GM23248 (cell line): ENCODE results near the gene DNAAF8. TPM values are rescaled to one million over a fixed set of nuclear protein-coding genes. Genes with fewer than 3 reads are reported as not detected.

Source experiments
- DNase-seq: peaks from one replicate; pipeline ENCODE4 v3.0.0-alpha.2; 2015
- H2AFZ ChIP-seq: fragments of 200-600 bp; sonication (generic); 2 replicates; pipeline ENCODE4 v1.6.1; 2016; ENCODE audit warnings: antibody characterized with exemption
- H3F3A ChIP-seq: fragments of 200-600 bp; sonication (generic); 2 replicates; pipeline ENCODE4 v1.6.1; 2016; ENCODE audit warnings: mild to moderate bottlenecking, antibody characterized with exemption, mixed run types; ENCODE audit not compliant: insufficient read depth
- H3K27ac ChIP-seq: fragments of 200-600 bp; sonication (generic); 2 replicates; pipeline ENCODE4 v1.5.1; 2016; ENCODE audit warnings: mild to moderate bottlenecking
- H3K27me3 ChIP-seq: fragments of 200-600 bp; sonication (generic); replicated peaks from 2 replicates; pipeline ENCODE4 v1.6.1; 2016; ENCODE audit warnings: mild to moderate bottlenecking; ENCODE audit not compliant: insufficient read depth
- H3K36me3 ChIP-seq: fragments of 200-600 bp; sonication (generic); 2 replicates; pipeline ENCODE4 v1.6.1; 2016; ENCODE audit warnings: low read depth, mild to moderate bottlenecking
- H3K4me1 ChIP-seq: fragments of 200-600 bp; sonication (generic); 2 replicates; pipeline ENCODE4 v1.6.1; 2016; ENCODE audit warnings: mild to moderate bottlenecking; ENCODE audit not compliant: insufficient read depth
- H3K4me2 ChIP-seq: fragments of 200-600 bp; sonication (generic); one replicate; pipeline ENCODE4 v1.6.1; 2016; ENCODE audit warnings: mild to moderate bottlenecking; ENCODE audit not compliant: unreplicated experiment
- H3K4me3 ChIP-seq: fragments of 200-600 bp; sonication (generic); 2 replicates; pipeline ENCODE4 v1.5.1; 2016; ENCODE audit warnings: mild to moderate bottlenecking
- H3K79me2 ChIP-seq: fragments of 200-600 bp; sonication (generic); 2 replicates; pipeline ENCODE4 v1.6.1; 2016; ENCODE audit warnings: mild to moderate bottlenecking; ENCODE audit not compliant: insufficient read depth
- H3K9ac ChIP-seq: fragments of 200-600 bp; sonication (generic); 2 replicates; pipeline ENCODE4 v1.6.1; 2016; ENCODE audit warnings: mild to moderate bottlenecking
- H3K9me2 ChIP-seq: fragments of 200-600 bp; sonication (generic); 2 replicates; pipeline ENCODE4 v1.6.1; 2016; ENCODE audit warnings: mixed run types, mild to moderate bottlenecking, moderate library complexity; ENCODE audit not compliant: insufficient read depth
- H3K9me3 ChIP-seq: fragments of 200-600 bp; sonication (generic); one replicate; pipeline ENCODE4 v1.6.1; 2017; ENCODE audit warnings: low read depth
- H4K20me1 ChIP-seq: fragments of 200-600 bp; sonication (generic); 2 replicates; pipeline ENCODE4 v1.6.0; 2016; ENCODE audit not compliant: insufficient read depth
- EZH2 ChIP-seq: fragments of 200-600 bp; sonication (generic); IDR thresholded peaks from 2 replicates; pipeline ENCODE4 v1.6.1; 2018; ENCODE audit warnings: antibody characterized with exemption, mild to moderate bottlenecking; ENCODE audit not compliant: insufficient read depth, poor library complexity, severe bottlenecking
- EZH2phosphoT487 ChIP-seq: fragments of 200-600 bp; sonication (generic); IDR thresholded peaks from 2 replicates; pipeline ENCODE4 v1.6.1; 2018; ENCODE audit warnings: antibody characterized with exemption, moderate library complexity, mild to moderate bottlenecking, low read depth; ENCODE audit not compliant: insufficient read depth
- WGBS, 2 experiments: methylation state at CpG; one replicate each; pipeline ENCODE4 v1.1.6; 2015 to 2017; ENCODE audit warnings: low lambda C conversion rate in 2 of 2, low coverage in 1 of 2; ENCODE audit errors: missing lambda C conversion rate in 2 of 2; 5-methylcytosine and 5-hydroxymethylcytosine counted together
- in situ Hi-C: fragments of 300-500 bp; cut with MboI; formaldehyde crosslinking; loops from 2 replicates; pipeline ENCODE4 v1.15.0; 2020
- polyA plus RNA-seq: library from polyadenylated mRNA; unstranded; fragments of >200 nt; fragmentation: Nextera tagmentation; extraction: Ambion mirVana; gene quantifications from 2 replicates; pipeline ENCODE4 v1.2.1, GENCODE V29; 2016
- total RNA-seq: library from RNA; depleted of rRNA; stranded (reverse); fragments of >200 nt; shearing (Covaris generic); gene quantifications from 2 replicates; pipeline ENCODE4 v1.2.3, GENCODE V29; 2014

DNAAF8 gene
- total and polyA plus RNA-seq, 2 experiments from 2014 or later, result 0.86 to 1.7 TPM

DNA sequence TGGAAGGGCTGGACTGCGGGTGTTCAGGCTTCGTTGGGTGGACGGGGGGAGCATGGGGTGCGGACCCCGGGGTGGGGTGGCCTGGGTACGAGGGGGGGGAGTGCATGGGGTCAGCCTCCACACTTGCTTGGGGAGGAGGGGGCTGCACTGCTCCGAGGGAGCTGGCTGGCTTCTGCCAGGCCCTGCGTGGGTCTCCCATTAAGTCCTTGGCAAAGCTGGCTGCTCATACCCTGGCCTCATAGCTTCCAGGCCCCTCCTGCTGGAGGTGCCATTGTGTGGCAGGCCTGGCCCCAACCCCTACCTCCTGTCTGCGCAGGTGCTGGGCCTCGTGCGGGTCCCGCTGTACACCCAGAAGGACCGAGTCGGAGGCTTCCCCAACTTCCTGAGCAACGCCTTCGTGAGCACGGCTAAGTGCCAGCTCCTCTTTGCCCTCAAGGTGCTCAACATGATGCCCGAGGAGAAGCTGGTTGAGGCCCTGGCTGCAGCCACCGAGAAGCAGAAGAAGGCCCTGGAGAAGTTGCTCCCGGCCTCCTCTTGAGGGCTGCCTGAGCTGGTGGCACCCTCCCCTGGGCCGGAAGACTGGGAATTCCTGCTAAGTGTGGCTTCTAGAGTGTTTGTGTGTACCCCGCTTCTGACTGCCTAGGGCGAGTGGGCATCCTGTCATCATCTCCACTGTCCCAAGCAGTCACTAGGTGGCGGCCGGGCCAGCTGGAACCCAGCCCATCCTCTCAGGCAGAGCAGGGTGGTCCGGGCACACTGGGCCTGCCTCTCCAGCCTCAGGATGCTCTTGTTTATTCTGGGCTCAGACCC, 39.5 kb upstream of the DNAAF8 start:
- TF ChIP-seq EZH2, result no peak
- TF ChIP-seq EZH2phosphoT487, result no peak
- H3K9ac ChIP-seq, result peak overlapping the region; percentile 85
- peak overlapping the region; percentile 68 for H3K4me2 ChIP-seq
- 0 out of 2 replicates have a peak, but pooled peaks cover 3% of the 10 kb centered on the region for H3K36me3 ChIP-seq
- H3K9me3 ChIP-seq, result no peaks in the 10 kb centered on the region
- H3K9me2 ChIP-seq, result no peaks in the 10 kb centered on the region
- no peaks in the 10 kb centered on the region for H3K27me3 ChIP-seq
- H3K27ac ChIP-seq, result peak overlapping the region; percentile 47
- peaks cover 14% of the 10 kb centered on the region for H3K4me1 ChIP-seq
- in situ Hi-C loops, result no loop called here
- peak overlapping the region; percentile 81 for H3K4me3 ChIP-seq
- no peaks in the 10 kb centered on the region for H4K20me1 ChIP-seq
- DNase-seq, result peak; percentile 44
- WGBS, 2 experiments, result 47 to 61% methylated on average over 19 to 26 of the region's 26 CpGs
- no peaks in the 10 kb centered on the region for H3K79me2 ChIP-seq
- H2AFZ ChIP-seq, result no peak overlapping the region
- 0 out of 2 replicates have a peak, but pooled peaks cover 8% of the 10 kb centered on the region for H3F3A ChIP-seq

DNA sequence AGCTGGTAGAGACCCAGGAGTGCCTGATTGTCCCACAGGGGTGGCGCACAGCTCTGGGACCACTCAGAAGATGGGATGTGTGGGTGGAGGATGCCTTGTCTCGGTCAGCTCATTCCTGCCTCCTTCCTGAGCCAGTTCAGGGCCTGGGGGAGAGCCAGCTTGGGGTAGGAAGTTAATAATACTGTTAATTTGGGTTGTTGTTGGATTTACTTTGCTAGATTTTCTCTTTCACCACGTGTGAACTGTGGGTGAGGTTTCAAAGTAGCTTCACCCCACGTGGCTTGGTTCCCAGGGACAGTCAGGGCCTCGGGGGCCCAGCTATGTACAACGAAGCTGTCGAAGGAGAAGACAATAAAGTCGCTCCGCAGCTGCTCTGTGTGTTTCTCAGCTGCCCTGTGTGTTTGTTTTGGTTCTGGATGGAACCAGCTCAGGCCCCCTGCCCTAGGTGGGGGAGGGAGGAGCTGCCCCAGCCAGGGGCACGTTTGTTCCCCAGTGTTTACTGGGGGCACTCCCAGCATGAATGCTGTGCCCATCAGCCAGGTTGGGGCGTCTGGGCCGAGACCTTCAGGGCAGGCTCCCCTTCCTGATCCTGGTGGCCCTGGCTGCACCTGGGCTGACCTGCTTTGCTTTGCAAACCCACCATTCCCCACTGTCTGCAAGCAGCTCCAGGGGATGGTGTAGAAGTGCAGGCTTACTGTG, 38.7 kb upstream of the DNAAF8 start:
- H3K36me3 ChIP-seq, result 0 out of 2 replicates have a peak, but pooled peaks cover 3% of the 10 kb centered on the region
- DNase-seq, result peak; percentile 38

DNA sequence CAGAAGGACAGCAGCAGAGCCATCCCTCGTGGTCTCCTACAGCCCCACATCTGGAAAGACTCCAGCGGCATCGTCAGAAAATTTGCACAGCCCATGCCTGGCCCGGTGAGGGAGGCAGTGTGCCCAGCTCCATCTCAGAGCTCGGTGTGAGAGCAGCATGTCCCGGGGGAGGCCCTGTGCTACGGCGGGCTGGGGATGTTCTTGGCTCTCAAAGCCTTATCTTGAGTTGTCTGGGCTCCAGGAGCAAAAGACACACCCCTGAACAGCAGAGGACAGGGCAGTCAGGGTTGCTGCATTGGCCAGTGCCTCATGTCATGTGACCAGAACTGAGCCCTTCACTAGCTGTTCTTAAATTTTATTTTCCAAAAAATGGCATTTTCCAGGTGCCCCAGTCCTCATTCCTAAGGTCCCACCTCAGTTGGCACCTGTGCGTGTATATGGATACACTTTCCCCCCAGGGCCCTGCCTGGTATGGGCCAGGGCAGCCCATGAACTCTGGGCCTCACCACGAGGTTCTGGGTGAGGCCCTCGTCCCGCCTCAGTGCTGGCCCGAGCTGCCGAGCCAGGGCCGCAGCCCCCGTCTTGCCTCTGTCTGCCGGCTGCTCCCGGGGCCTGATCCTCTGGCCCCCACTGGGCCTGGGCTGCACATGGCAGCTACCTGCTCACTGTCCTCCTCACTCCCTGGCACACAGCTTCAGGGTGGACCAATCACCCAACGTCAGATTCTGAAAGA, 38.0 kb upstream of the DNAAF8 start:
- 51% methylated on average over 19 of the region's 19 CpGs for WGBS, 2 experiments
- no peak overlapping the region for H2AFZ ChIP-seq
- 0 out of 2 replicates have a peak, but pooled peaks cover 3% of the 10 kb centered on the region for H3K36me3 ChIP-seq
- no peak overlapping the region for H3K9ac ChIP-seq
- no peaks in the 10 kb centered on the region for H3K9me3 ChIP-seq
- TF ChIP-seq EZH2 (no peak), EZH2phosphoT487 (no peak)
- no peak overlapping the region for H3K4me3 ChIP-seq
- no peaks in the 10 kb centered on the region for H3K27me3 ChIP-seq
- H4K20me1 ChIP-seq, result no peaks in the 10 kb centered on the region
- H3F3A ChIP-seq, result 0 out of 2 replicates have a peak, but pooled peaks cover 8% of the 10 kb centered on the region
- DNase-seq, result no peak
- no peaks in the 10 kb centered on the region for H3K79me2 ChIP-seq
- no peak overlapping the region for H3K27ac ChIP-seq
- H3K4me2 ChIP-seq, result no peak overlapping the region
- in situ Hi-C loops, result no loop called here
- H3K9me2 ChIP-seq, result no peaks in the 10 kb centered on the region
- H3K4me1 ChIP-seq, result peaks cover 14% of the 10 kb centered on the region

More for the DNA sequence above, 38.7 kb upstream of the DNAAF8 start:
- WGBS, 2 experiments, result 68% methylated on average over 12 of the region's 12 CpGs
- H3K9me3 ChIP-seq, result no peaks in the 10 kb centered on the region
- H3K79me2 ChIP-seq, result no peaks in the 10 kb centered on the region
- 0 out of 2 replicates have a peak, but pooled peaks cover 8% of the 10 kb centered on the region for H3F3A ChIP-seq
- H3K4me2 ChIP-seq, result no peak overlapping the region
- H4K20me1 ChIP-seq, result no peaks in the 10 kb centered on the region
- TF ChIP-seq EZH2, result no peak
- no peak for TF ChIP-seq EZH2phosphoT487
- in situ Hi-C loops, result no loop called here
- H3K27ac ChIP-seq, result peak overlapping the region; percentile 47; the same call in 1 of the 2 replicates
- H3K27me3 ChIP-seq, result no peaks in the 10 kb centered on the region
- peak overlapping the region; percentile 23; the same call in 1 of the 2 replicates for H3K9ac ChIP-seq
- no peak overlapping the region for H3K4me3 ChIP-seq
- no peaks in the 10 kb centered on the region for H3K9me2 ChIP-seq
- no peak overlapping the region for H2AFZ ChIP-seq
- peaks cover 14% of the 10 kb centered on the region for H3K4me1 ChIP-seq
